Ascending aorta (tissue), 2 donors: ENCODE results near the gene LCAT. TPM values are rescaled to one million over a fixed set of nuclear protein-coding genes. Genes with fewer than 3 reads are reported as not detected.

ENCODE experiments used
- DNase-seq, 2 donors: peaks; one replicate each; pipeline ENCODE4 v3.0.0-alpha.2; 2019; ENCODE audit warnings: low spot score in 2 of 2
- H3K27ac ChIP-seq, 2 donors: fragments of 200-600 bp; sonication (generic); one replicate each; pipeline ENCODE4 v1.5.1; 2016 to 2017; ENCODE audit warnings: mild to moderate bottlenecking in 1 of 2
- H3K27me3 ChIP-seq: fragments of 200-600 bp; sonication (generic); one replicate; pipeline ENCODE4 v1.5.1; 2017
- H3K36me3 ChIP-seq, 2 donors: fragments of 200-600 bp; sonication (generic); one replicate each; pipeline ENCODE4 v1.5.1; 2016
- H3K4me1 ChIP-seq, 2 donors: fragments of 200-600 bp; sonication (generic); one replicate each; pipeline ENCODE4 v1.5.1; 2016 to 2017; ENCODE audit warnings: mild to moderate bottlenecking in 1 of 2
- H3K4me3 ChIP-seq, 2 donors: fragments of 200-600 bp; sonication (generic); one replicate each; pipeline ENCODE4 v1.5.1; 2016 to 2017; ENCODE audit warnings: mild to moderate bottlenecking in 1 of 2
- H3K9me3 ChIP-seq, 2 donors: fragments of 200-600 bp; sonication (generic); one replicate each; pipeline ENCODE4 v1.5.1; 2016
- intact Hi-C: fragments of 100-400 bp; cut with DNase I; formaldehyde crosslinking; loops from one replicate; pipeline ENCODE4 v1.15.1; 2023
- total RNA-seq: library from RNA; depleted of rRNA; stranded (reverse); fragments of >200 nt; gene quantifications from one replicate; pipeline ENCODE4 v1.1.0, GENCODE V29; 2016
- TF ChIP-seq, protein P1 (sequence below), 3 experiments: fragments of 200-600 bp in 2 of 3; fragments of 450-650 bp in 1 of 3; sonication (generic) in 2 of 3; IDR thresholded peaks; one replicate each; pipeline ENCODE4 v1.5.1; 2016 to 2019; ENCODE audit warnings: antibody characterized with exemption in 3 of 3, mild to moderate bottlenecking in 1 of 3, moderate library complexity in 1 of 3

LCAT gene
- total RNA-seq, 1 donor from 2014 or later = 6.6 TPM

GRCh38 chr16:67969254-67970039 lies 25.5 kb upstream of the LCAT start:
- DNase-seq = no peak
- TF ChIP-seq, protein P1, sequence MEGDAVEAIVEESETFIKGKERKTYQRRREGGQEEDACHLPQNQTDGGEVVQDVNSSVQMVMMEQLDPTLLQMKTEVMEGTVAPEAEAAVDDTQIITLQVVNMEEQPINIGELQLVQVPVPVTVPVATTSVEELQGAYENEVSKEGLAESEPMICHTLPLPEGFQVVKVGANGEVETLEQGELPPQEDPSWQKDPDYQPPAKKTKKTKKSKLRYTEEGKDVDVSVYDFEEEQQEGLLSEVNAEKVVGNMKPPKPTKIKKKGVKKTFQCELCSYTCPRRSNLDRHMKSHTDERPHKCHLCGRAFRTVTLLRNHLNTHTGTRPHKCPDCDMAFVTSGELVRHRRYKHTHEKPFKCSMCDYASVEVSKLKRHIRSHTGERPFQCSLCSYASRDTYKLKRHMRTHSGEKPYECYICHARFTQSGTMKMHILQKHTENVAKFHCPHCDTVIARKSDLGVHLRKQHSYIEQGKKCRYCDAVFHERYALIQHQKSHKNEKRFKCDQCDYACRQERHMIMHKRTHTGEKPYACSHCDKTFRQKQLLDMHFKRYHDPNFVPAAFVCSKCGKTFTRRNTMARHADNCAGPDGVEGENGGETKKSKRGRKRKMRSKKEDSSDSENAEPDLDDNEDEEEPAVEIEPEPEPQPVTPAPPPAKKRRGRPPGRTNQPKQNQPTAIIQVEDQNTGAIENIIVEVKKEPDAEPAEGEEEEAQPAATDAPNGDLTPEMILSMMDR (IDR thresholded peaks at IDR 0.05) = no peak
- H3K36me3 ChIP-seq = no peaks in the 10 kb centered on the region
- peak overlapping the region; percentile 79 to 83 for H3K4me3 ChIP-seq
- H3K27ac ChIP-seq = peak overlapping the region; percentile 94 to 98
- no peaks in the 10 kb centered on the region for H3K27me3 ChIP-seq
- H3K4me1 ChIP-seq = peaks cover 11 to 32% of the 10 kb centered on the region in 2 donors
- intact Hi-C loops = loop anchor here (2.0 to 10.0 kb wide), 4 partner anchors 23 to 445 kb away; partner anchors contain the start of genes DDX28, DUS2, ESRP2 and RIPOR1
- no peaks in the 10 kb centered on the region for H3K9me3 ChIP-seq

DNA sequence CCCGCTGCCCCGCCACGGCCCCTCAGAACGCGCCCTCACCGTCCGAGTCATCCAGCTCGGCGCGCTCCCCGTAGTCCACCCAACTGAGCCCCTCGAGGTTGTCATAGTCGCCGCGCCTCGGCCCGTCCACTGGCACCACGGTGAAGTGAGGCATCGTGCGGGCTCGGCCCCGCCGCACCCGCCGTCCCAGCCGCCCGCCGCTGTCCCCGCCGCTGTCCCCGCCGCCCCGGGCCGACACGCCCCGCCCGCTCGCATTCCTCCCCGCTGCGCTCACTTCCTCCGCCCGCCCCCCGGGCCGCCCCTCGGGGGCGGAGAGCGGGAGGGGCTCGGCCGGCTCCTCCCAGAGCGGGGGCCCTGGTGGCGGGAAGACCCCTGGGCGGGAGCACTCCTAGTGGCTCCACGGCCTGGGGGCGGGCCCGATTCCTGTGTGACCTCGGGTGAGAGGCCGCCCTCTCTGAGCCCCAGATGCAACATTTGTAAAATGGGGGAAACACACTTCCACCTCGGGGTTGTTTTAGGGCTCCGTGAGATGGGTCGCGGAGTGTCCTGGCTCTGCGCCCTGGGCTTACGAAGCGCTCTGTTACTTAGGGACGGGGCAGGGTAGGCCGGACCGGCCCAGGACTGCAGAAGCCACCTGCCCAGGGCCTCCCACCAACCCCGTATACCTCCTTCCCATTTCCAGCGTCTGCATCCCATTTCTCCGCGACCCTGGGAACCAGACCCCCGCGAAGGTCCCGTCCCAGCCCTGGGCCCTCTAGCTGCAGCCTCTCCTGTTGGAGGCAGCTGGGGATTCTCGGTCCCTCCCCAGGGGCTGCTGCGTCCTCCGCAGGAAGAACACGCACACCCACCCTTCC lies 24.7 kb upstream of the LCAT start, which contains the start of gene SLC12A4:
Gene SLC12A4, minus strand, starts transcription at position 238 of the 854 bp plus-strand sequence. Its CDS starts 84 bp downstream, at position 154.
- peak; percentile 54 to 94 for DNase-seq
- intact Hi-C loops = loop anchor here (1.0 to 10.0 kb wide), 5 partner anchors 24 to 444 kb away; partner anchors contain the start of genes DDX28, DUS2, ESRP2 and PSMB10
- no peaks in the 10 kb centered on the region for H3K27me3 ChIP-seq
- TF ChIP-seq, protein P1 (IDR thresholded peaks at IDR 0.05) = no peak
- H3K9me3 ChIP-seq = no peaks in the 10 kb centered on the region
- H3K36me3 ChIP-seq = no peaks in the 10 kb centered on the region
- H3K27ac ChIP-seq = peak within 1 kb of the TSS; percentile 94 to 98
- H3K4me1 ChIP-seq = peaks cover 11 to 39% of the 10 kb centered on the region in 2 donors
- H3K4me3 ChIP-seq = peak within 1 kb of the TSS; percentile 79 to 83

GRCh38 chr16:67967958-67968399 lies 24.1 kb upstream of the LCAT start:
- H3K9me3 ChIP-seq = no peaks in the 10 kb centered on the region
- H3K4me3 ChIP-seq = peak overlapping the region; percentile 79 to 83
- TF ChIP-seq, protein P1 (IDR thresholded peaks at IDR 0.05) = no peak
- intact Hi-C loops = loop anchor here (1.0 to 10.0 kb wide), 5 partner anchors 25 to 443 kb away; partner anchors contain the start of genes DDX28, DUS2, ESRP2 and PSMB10
- peaks cover 11 to 45% of the 10 kb centered on the region in 2 donors for H3K4me1 ChIP-seq
- peak in 1 of 2 donors; percentile 76 for DNase-seq
- H3K27ac ChIP-seq = peak overlapping the region; percentile 94 to 98
- no peaks in the 10 kb centered on the region for H3K27me3 ChIP-seq
- peaks cover 5% of the 10 kb centered on the region in 2 donors for H3K36me3 ChIP-seq

GRCh38 chr16:67967183-67967957 lies 23.4 kb upstream of the LCAT start:
- H3K4me1 ChIP-seq = peaks cover 11 to 46% of the 10 kb centered on the region in 2 donors
- intact Hi-C loops = loop anchor here (10.0 kb wide), 2 partner anchors 267 to 443 kb away; partner anchors contain the start of genes ESRP2 and RIPOR1

More at GRCh38 chr16:67967183-67967957, 23.4 kb upstream of the LCAT start:
- peak overlapping the region; percentile 94 to 98 for H3K27ac ChIP-seq
- TF ChIP-seq, protein P1 (IDR thresholded peaks at IDR 0.05) = no peak
- peaks cover 11% of the 10 kb centered on the region in 2 donors for H3K36me3 ChIP-seq
- no peak for DNase-seq
- H3K27me3 ChIP-seq = no peaks in the 10 kb centered on the region
- H3K4me3 ChIP-seq = peak overlapping the region; percentile 79 to 83
- no peaks in the 10 kb centered on the region for H3K9me3 ChIP-seq
